ENCODE measurements around the gene CCDC68.

The CCDC68 gene

DNA sequence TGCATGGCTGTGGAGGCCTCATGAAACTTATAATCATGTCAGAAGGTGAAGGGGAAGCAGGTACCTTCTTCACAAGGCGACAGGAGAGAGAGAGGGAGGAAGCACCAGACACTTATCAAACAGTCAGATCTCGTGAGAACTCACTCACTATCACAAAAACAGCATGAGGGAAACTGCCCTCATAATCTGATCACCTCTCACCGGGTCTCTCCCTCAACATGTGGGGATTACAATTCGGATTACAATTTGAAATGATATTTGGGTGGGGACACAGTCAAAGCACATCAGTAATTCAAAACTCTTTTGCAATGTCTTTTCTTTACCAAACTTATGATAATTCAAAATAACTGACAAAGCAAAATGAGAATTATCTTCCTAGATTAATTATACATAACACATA is 8.5 kb upstream of the CCDC68 start:
- Mint-ChIP-seq H3K4me1 (no peaks in the 10 kb centered on the region), H3K4me3 (no peak overlapping the region), H3K27me3 (ENCODE audit: low read depth) (peaks cover 4% of the 10 kb centered on the region), H3K9me3 (no peaks in the 10 kb centered on the region), H3K27ac (no peak overlapping the region), H3K36me3 (ENCODE audit: low read depth) (no peaks in the 10 kb centered on the region)
- TF ChIP-seq, protein P1, sequence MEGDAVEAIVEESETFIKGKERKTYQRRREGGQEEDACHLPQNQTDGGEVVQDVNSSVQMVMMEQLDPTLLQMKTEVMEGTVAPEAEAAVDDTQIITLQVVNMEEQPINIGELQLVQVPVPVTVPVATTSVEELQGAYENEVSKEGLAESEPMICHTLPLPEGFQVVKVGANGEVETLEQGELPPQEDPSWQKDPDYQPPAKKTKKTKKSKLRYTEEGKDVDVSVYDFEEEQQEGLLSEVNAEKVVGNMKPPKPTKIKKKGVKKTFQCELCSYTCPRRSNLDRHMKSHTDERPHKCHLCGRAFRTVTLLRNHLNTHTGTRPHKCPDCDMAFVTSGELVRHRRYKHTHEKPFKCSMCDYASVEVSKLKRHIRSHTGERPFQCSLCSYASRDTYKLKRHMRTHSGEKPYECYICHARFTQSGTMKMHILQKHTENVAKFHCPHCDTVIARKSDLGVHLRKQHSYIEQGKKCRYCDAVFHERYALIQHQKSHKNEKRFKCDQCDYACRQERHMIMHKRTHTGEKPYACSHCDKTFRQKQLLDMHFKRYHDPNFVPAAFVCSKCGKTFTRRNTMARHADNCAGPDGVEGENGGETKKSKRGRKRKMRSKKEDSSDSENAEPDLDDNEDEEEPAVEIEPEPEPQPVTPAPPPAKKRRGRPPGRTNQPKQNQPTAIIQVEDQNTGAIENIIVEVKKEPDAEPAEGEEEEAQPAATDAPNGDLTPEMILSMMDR (IDR thresholded peaks at IDR 0.05; ENCODE audit: unreplicated experiment in 3 of 3): no peak

DNA sequence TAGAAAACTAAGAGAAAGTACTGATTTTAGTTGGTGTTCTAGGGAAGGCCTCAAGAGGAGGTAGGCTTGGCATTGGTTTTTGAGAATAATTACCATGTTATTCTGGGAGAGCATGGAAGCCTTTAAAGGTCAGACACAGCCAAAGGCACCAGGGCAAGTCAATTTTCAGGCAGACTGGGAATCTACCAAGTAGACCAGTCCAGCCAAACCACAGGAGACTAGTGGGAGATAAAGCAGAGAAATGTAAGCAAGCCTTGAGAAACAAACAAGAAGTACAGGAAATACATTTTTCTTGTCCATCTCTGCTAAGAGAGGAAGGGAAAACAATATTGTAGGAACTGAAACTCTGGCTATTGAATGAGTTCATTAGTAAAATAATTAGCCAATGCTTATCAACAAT is 5.5 kb upstream of the CCDC68 start:
- no peaks in the 10 kb centered on the region for H3K9me3 Mint-ChIP-seq
- no peak overlapping the region for H3K27ac Mint-ChIP-seq
- H3K36me3 Mint-ChIP-seq (ENCODE audit: low read depth): no peaks in the 10 kb centered on the region
- TF ChIP-seq, protein P1 (IDR thresholded peaks at IDR 0.05; ENCODE audit: unreplicated experiment in 3 of 3): no peak
- peaks cover 4% of the 10 kb centered on the region for H3K27me3 Mint-ChIP-seq (ENCODE audit: low read depth)
- H3K4me3 Mint-ChIP-seq: no peak overlapping the region
- peaks cover 5% of the 10 kb centered on the region for H3K4me1 Mint-ChIP-seq

DNA sequence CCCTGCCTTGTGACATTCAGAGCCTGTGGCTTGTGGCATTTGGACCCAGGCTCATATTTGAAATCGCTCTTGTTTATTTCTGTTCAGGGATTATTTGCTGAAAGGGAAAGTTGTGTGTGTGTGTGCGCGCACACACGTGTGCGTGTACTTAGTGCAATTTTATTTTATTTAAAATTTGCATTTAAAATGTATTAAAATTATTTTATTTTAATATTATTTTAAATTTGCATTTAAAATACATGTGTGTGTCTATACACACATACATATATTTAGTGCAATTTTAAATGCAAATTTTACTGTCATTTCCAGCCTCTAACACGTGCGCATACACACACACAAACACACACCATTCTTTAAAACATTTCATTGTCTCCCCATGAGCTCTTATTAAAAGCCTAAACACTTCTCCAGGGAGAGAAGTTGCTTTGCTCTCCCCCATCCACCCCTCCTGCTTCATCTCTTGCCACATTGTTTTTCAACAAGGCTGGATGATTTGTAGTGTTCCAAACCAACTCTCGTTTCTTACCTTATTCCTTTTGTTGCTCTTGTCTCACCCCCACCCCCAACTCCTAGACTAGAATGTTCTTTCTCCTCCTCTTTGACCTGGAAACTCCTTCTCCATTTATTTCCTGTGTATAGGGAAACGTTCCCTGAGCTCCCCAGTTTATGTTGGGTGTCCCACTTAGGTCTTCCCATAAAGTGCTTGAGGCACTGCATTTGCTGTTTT is 3.8 kb upstream of the CCDC68 start:
- no peak overlapping the region for H3K4me3 Mint-ChIP-seq
- peaks cover 8% of the 10 kb centered on the region for H3K27me3 Mint-ChIP-seq (ENCODE audit: low read depth)
- H3K9me3 Mint-ChIP-seq: no peaks in the 10 kb centered on the region
- H3K36me3 Mint-ChIP-seq (ENCODE audit: low read depth): no peaks in the 10 kb centered on the region
- H3K4me1 Mint-ChIP-seq: peaks cover 13% of the 10 kb centered on the region
- TF ChIP-seq, protein P1 (IDR thresholded peaks at IDR 0.05; ENCODE audit: unreplicated experiment in 3 of 3): no peak
- H3K27ac Mint-ChIP-seq: no peak overlapping the region

DNA sequence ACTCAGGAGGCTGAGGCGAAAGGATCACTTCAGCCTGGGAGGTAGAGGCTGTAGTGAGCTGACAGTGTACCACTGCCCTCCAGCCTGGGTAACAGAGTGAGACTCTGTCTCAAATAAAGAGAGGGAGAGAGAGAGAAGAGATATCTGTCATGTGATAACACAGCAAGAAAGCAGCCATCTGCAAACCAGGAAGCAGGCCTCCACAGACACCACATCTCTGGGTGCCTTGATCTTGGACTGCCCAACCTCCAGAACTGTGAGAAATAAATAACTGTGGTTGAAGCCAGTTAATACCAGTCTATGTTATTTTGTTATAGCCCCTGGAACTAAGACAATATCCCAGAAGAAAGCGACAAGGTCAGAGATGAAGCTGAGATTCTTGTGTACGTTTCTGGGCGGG is 2.6 kb upstream of the CCDC68 start:
- no peak overlapping the region for H3K4me3 Mint-ChIP-seq
- H3K4me1 Mint-ChIP-seq: peaks cover 21% of the 10 kb centered on the region
- no peaks in the 10 kb centered on the region for H3K36me3 Mint-ChIP-seq (ENCODE audit: low read depth)
- no peak overlapping the region for H3K27ac Mint-ChIP-seq
- TF ChIP-seq, protein P1 (IDR thresholded peaks at IDR 0.05; ENCODE audit: unreplicated experiment in 3 of 3): no peak
- no peaks in the 10 kb centered on the region for H3K9me3 Mint-ChIP-seq
- peaks cover 8% of the 10 kb centered on the region for H3K27me3 Mint-ChIP-seq (ENCODE audit: low read depth)

DNA sequence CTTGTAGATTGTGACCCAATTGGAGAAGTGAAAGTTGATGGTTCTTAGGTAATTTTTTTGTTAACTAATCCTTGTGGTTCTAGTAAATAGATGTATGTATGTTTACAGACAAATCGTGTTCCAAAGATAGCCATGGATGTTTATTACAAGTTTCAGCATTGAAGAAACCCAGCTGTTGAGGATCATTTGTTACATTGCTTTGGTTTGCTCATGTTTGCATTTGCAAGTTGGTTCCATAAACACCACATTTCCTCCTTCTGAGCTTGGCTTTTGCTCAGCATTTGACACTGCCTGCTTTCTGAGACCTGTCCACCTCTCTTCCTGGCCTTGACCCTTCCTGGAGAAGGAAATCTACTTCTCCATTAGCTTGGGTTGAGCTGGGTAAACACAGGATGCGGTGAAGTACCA is 1.8 kb upstream of the CCDC68 start:
- TF ChIP-seq, protein P1 (IDR thresholded peaks at IDR 0.05; ENCODE audit: unreplicated experiment in 3 of 3): no peak
- Mint-ChIP-seq H3K9me3 (no peaks in the 10 kb centered on the region), H3K27ac (peak overlapping the region in 1 of 3 experiments; percentile 38), H3K27me3 (ENCODE audit: low read depth) (peaks cover 8% of the 10 kb centered on the region), H3K4me3 (no peak overlapping the region), H3K4me1 (peaks cover 21% of the 10 kb centered on the region), H3K36me3 (ENCODE audit: low read depth) (no peaks in the 10 kb centered on the region)

DNA sequence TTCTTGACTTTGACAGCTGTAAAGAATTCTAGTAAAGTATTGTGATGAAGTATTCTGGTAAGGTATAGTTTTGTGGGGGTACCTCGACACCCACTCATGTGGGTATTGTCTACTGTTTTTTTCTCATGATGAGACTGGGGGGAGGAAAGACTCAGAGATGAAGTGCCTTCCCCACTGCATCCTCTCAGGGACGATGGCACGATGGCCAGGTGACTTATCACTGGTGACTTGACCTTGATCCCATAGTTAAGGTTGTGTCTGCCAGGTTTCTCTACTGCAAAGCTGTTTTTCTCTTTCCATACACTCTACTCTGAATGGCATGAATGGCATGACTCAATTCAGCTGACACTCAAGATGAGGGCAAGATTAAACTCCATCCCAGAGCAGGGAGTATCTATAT is 936 bp upstream of the CCDC68 start:
- peaks cover 4% of the 10 kb centered on the region for H3K27me3 Mint-ChIP-seq (ENCODE audit: low read depth)
- peaks cover 21% of the 10 kb centered on the region for H3K4me1 Mint-ChIP-seq
- no peaks in the 10 kb centered on the region for H3K9me3 Mint-ChIP-seq
- H3K27ac Mint-ChIP-seq: no peak overlapping the region
- TF ChIP-seq, protein P1 (IDR thresholded peaks at IDR 0.05; ENCODE audit: unreplicated experiment in 3 of 3): no peak
- no peaks in the 10 kb centered on the region for H3K36me3 Mint-ChIP-seq (ENCODE audit: low read depth)
- H3K4me3 Mint-ChIP-seq: no peak overlapping the region
